NCI-H1048 (cell line): ENCODE measurements around the gene MEI1.

Source experiments
- DNase-seq: peaks from one replicate; lab custom pipeline; 2025; lab: John Stamatoyannopoulos, UW

The MEI1 gene

DNA sequence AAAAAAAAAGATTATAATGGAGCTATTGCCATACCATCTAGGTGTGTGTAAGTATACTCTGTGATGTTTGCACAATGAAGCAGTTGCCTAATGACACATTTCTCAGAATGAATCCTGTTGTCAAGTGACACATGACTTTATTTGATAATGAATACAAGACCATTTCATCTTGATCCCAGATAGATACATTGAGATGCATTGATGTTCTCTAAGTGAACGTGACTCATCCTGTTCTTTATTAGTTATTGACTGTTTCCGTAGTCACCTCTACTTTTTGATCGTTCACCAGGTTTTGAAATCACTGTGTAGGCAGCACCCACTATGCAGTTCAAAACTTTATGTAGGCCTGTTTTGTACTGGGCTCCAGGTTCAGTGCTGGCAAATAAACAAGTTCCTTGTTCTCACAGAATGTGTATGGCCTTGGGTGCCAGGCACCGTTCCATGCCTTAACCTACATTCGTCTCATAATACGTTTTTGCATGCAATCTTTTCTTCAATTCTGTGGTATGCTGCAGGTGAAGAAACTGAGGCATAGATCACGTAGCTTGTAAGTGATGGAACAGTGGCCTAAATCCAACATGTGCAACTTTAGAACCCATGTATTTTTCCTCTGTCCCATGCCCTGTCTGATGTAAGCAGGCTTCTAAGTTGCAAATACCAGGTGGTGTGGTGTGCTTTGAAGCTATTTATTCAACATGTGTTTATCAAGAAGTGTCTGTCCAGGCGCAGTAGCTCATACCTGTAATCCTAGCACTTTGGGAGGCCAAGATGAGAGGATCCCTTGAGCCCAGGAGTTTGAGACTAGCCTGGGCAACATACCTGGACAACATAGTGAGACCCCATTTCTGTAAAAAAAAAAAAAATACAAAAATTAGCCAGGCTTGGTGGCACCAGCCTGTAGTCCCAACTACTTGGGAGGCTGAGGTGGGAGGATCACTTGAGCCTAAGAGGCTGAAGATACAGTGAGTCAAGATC lies 144.0 kb downstream of the MEI1 start:
- DNase-seq, result no peak

DNA sequence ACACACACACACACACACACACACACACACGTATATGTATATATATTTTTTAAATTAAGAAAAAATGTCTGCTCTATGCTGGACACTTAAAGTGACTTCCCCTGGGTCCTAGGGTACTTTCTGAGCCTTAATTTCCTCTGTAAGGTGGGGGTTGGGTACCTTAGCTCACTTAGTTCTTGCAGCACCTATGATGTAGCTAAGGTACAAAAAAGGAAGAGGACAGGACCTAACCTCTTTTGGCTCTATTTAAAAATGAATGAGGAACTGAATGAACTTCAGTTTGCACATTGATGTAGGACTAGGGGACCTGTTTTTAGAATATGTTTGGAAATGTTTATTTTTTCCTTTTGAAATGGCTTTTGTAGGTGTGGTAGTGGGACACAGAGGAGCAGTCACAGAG lies 144.7 kb downstream of the MEI1 start:
- no peak for DNase-seq

DNA sequence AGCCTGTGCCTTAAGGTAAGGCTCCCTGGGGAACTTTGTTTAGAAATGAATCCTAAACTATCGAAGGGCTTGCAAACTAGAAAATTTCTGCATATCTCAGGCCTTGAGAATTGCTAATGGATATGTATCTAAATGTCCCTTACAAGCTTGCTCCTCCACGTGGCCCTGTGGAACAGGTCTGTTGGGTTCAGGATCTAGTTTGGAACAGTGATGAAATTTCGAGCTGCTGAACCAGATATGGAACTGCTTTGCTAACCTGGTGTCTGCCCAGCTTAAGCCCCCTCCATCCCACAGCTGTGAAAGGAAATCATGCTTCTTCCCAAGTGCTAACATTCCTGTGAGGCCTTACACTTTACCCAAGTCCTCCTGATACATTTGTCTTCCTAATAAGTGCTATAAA lies 145.2 kb downstream of the MEI1 start:
- no peak for DNase-seq

DNA sequence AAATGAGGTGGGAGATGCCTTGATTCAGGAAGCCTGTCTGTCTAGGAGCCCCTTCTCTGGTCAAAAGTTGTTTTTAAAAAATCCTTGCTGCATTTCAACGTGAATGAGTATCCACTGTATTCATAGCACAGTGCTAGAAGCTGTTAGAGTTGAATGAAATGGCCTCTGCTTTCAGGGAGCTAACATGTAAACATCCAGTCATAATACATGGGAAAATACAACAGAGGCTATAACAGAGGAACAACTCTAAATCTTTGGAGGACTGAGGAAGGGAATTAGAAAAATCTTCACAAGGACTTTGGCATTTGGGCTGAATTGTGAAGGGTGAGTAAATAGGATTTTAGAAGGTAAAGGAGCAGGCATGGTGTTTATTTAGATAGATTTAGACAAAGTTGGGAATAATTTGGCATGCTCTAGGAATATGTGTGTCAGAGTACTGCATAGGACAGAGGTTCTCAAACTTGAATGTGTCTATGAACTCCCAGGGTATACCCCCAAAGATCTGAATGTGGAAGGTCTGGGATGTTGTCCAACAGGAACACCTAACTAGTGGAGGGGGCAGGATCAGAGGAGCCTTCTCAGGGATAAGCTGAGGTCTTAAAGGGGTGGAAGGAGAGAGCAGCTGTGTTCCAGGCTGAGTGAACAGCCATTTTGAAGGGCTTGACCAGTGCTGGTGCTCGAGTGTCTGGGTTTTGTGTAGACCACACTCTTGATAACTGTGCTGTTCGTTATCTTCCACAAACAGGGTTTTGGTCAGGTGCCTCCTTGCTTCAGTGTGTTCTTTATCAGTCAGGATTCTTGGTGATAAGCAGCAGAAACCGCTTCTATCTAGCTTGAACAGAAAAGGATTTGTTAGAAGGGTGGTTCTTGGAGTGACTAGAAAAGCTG lies 146.3 kb downstream of the MEI1 start:
- DNase-seq, result no peak

DNA sequence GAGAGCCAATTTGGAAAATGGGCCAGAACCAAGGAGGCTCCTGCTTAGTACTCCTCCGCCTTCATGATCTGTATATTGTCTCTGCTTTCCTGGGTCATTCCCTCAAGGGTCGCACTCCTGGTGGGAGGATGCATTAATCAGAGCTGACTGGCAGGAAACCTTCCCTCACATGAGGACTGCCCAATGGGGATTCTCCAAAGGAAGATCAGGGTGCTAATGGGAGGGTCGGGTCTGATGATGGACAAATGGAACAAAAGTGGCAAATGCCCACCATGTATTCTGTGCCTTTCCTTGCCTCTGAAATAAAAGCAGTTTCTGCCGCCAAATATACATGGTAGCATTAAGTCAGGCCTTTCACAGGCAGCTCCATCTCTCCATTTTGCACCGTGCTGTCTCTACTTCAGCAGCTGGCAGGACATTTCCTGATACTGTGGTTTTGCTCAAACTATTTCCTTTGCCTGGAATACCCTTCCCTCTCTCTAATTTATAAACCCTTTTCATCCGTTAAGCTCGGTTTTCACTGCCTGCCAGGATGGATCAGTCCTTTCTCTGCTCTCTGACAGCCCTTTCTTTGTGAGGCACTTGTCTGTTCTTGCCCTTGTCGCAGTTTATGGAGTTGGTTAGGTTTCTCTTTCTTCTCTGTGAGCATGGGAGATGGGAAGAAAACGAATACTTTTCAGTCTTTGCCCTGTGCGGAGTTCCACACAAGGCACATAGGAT lies 147.1 kb downstream of the MEI1 start:
- DNase-seq, result no peak

DNA sequence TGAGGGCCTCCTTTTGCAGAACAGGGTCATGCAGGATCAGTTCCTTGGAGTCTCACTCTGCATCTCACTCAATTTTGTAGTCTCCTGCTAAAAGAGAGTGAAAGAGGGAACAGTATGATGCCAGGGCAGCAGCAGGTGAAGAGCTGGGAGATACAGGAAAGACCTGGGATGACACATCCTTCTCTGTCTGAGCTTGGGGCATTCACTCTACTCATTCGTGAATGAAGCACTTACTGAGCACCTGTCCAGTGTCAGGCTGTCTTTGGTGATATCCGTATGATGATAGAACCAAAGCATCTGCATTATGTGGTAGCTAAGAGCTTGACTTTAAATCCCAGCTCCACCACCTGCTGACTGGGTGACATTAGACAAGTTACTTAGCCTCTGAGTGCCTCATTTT lies 148.0 kb downstream of the MEI1 start:
- no peak for DNase-seq

DNA sequence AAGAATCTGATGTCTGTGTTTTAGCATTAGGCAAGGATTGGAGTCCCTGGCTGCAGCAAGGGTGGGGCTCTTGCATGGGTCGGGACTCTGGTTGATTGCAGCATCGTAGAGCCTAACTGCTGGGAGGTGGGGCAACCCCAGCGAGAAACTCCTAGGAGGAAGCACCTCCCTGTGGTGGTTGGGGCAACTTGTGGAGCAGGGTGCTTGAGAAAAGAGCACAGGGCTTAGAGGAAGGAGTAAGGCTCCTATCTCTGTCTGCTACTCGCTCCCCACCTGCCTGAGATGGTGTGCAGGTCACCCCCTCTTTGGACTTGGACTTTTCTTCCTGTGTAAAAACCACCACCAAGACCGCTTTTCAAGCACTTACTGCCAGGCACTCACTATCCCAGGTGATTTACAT lies 149.2 kb downstream of the MEI1 start:
- no peak for DNase-seq
